PC-9 (cell line): ENCODE data around the gene MYO5A. TPM values are rescaled to one million over a fixed set of nuclear protein-coding genes. Genes with fewer than 3 reads are reported as not detected.

Experiments used
- BruUV-seq: library from RNA; stranded (reverse); fragments of 400-500 nt; replicated peaks from 2 replicates; lab custom pipeline; 2021; lab: Mats Ljungman, UMichigan
- CTCF ChIA-PET: fragments of 300-600 bp; sonication (Branson Sonifier 250); formaldehyde crosslinking; loops from one replicate; lab custom pipeline; 2022; ENCODE audit warnings: antibody characterized with exemption; lab: Charles Lee
- POLR2A ChIA-PET: fragments of 300-600 bp; sonication (Branson Sonifier 250); formaldehyde crosslinking; loops from one replicate; lab custom pipeline; 2022; ENCODE audit warnings: antibody characterized with exemption; ENCODE audit not compliant: unreplicated experiment; lab: Charles Lee
- DNase-seq, 2 experiments: peaks; one replicate each; pipeline versions ENCODE4 v3.0.0 to v3.0.0-alpha.2; 2015 to 2022; ENCODE audit warnings: mixed read lengths in 1 of 2
- H2AFZ ChIP-seq: fragments of 200-600 bp; sonication (generic); 2 replicates; pipeline ENCODE4 v1.8.1; 2017; ENCODE audit warnings: antibody characterized with exemption
- H3F3A ChIP-seq: fragments of 200-600 bp; sonication (generic); 2 replicates; pipeline ENCODE4 v1.8.1; 2017; ENCODE audit warnings: antibody characterized with exemption, mild to moderate bottlenecking, low read depth; ENCODE audit not compliant: insufficient read depth
- H3K27ac ChIP-seq: fragments of 200-600 bp; sonication (generic); 2 replicates; pipeline ENCODE4 v1.6.1; 2016; ENCODE audit warnings: mixed run types
- H3K27me3 ChIP-seq: fragments of 200-600 bp; sonication (generic); 2 replicates; pipeline ENCODE4 v1.6.1; 2016; ENCODE audit warnings: low read depth, mixed run types; ENCODE audit not compliant: insufficient read depth
- H3K36me3 ChIP-seq: fragments of 200-600 bp; sonication (generic); 2 replicates; pipeline ENCODE4 v1.6.1; 2016; ENCODE audit warnings: low read depth, mixed run types
- H3K4me1 ChIP-seq: fragments of 200-600 bp; sonication (generic); replicated peaks from 2 replicates; pipeline ENCODE4 v1.6.1; 2016; ENCODE audit warnings: mixed run types; ENCODE audit not compliant: insufficient read depth
- H3K4me2 ChIP-seq: fragments of 200-600 bp; sonication (generic); 2 replicates; pipeline ENCODE4 v1.6.1; 2017; ENCODE audit warnings: mixed run types
- H3K4me3 ChIP-seq: fragments of 200-600 bp; sonication (generic); 2 replicates; pipeline ENCODE4 v1.6.1; 2016; ENCODE audit warnings: mixed run types
- H3K79me2 ChIP-seq: fragments of 200-600 bp; sonication (generic); 2 replicates; pipeline ENCODE4 v1.6.1; 2017; ENCODE audit warnings: low read depth, mixed run types
- H3K9me2 ChIP-seq: fragments of 200-600 bp; sonication (generic); 2 replicates; pipeline ENCODE4 v1.8.1; 2017; ENCODE audit warnings: mild to moderate bottlenecking; ENCODE audit not compliant: insufficient read depth
- H3K9me3 ChIP-seq: fragments of 200-600 bp; sonication (generic); 2 replicates; pipeline ENCODE4 v1.8.1; 2016; ENCODE audit warnings: low read depth; ENCODE audit not compliant: insufficient read depth
- H4K20me1 ChIP-seq: fragments of 200-600 bp; sonication (generic); 2 replicates; pipeline ENCODE4 v1.8.1; 2017; ENCODE audit not compliant: insufficient read depth
- CTCF ChIP-seq: fragments of 200-600 bp; sonication (generic); conservative IDR thresholded peaks from 2 replicates; pipeline ENCODE4 v1.6.1; 2017; ENCODE audit warnings: mixed run types, antibody characterized with exemption, mild to moderate bottlenecking, moderate library complexity
- EZH2 ChIP-seq: fragments of 200-600 bp; sonication (generic); IDR thresholded peaks from 2 replicates; pipeline ENCODE4 v1.8.0; 2017; ENCODE audit warnings: antibody characterized with exemption, low read depth
- intact Hi-C: fragments of 100-400 bp; cut with micrococcal nuclease; formaldehyde crosslinking; loops from one replicate; pipeline ENCODE4 v1.10.0; 2022; ENCODE audit not compliant: unreplicated experiment
- total RNA-seq: library from RNA; stranded (reverse); gene quantifications from 2 replicates; pipeline ENCODE4 v1.2.3, GENCODE V29; 2021

MYO5A gene
- total RNA-seq, 1 experiment from 2014 or later, result 10.7 TPM

GRCh38 chr15:52301265-52301847 is 227.3 kb downstream of the MYO5A start:
- H3K4me3 ChIP-seq, result no peak overlapping the region
- no peaks in the 10 kb centered on the region for H3K9me3 ChIP-seq
- ChIA-PET POLR2A (no interaction called here), CTCF (no interaction called here)
- no peak for DNase-seq
- no peaks in the 10 kb centered on the region for H3F3A ChIP-seq
- no peak overlapping the region for H3K27ac ChIP-seq
- no peaks in the 10 kb centered on the region for H3K79me2 ChIP-seq
- no peak overlapping the region for H3K4me2 ChIP-seq
- no peaks in the 10 kb centered on the region for H3K9me2 ChIP-seq
- H4K20me1 ChIP-seq, result no peaks in the 10 kb centered on the region
- intact Hi-C loops, result no loop called here
- H3K27me3 ChIP-seq, result no peaks in the 10 kb centered on the region
- H2AFZ ChIP-seq, result no peak overlapping the region
- TF ChIP-seq EZH2, result no peak
- no peak for TF ChIP-seq CTCF
- H3K36me3 ChIP-seq, result no peaks in the 10 kb centered on the region
- BruUV-seq, result no TSS peak
- H3K4me1 ChIP-seq, result peaks cover 4% of the 10 kb centered on the region

- H3K4me3 ChIP-seq, result peak within 1 kb of the TSS; percentile 86
- DNase-seq, result peak; percentile 69 to 90
- peak within 1 kb of the TSS; percentile 87 for H2AFZ ChIP-seq
- TF ChIP-seq EZH2, result no peak
- no peak for TF ChIP-seq CTCF
- no peaks in the 10 kb centered on the region for H3F3A ChIP-seq
- H4K20me1 ChIP-seq, result no peaks in the 10 kb centered on the region
- no peaks in the 10 kb centered on the region for H3K9me2 ChIP-seq
- H3K36me3 ChIP-seq, result no peaks in the 10 kb centered on the region
- peak within 1 kb of the TSS; percentile 24; the same call in 1 of the 2 replicates for H3K27ac ChIP-seq
- peak within 1 kb of the TSS; percentile 97 for H3K4me2 ChIP-seq
- BruUV-seq, result no TSS peak
- POLR2A ChIA-PET, result no interaction called here
- no peaks in the 10 kb centered on the region for H3K27me3 ChIP-seq
- intact Hi-C loops, result no loop called here
- H3K79me2 ChIP-seq, result peaks cover 15% of the 10 kb centered on the region
- peaks cover 19% of the 10 kb centered on the region for H3K4me1 ChIP-seq
- CTCF ChIA-PET, result no interaction called here
- no peaks in the 10 kb centered on the region for H3K9me3 ChIP-seq
Measured at GRCh38 chr15:52295421-52296001, 233.2 kb downstream of the MYO5A start, which contains the start of gene MYO5C. TSS of gene MYO5C (minus strand) at chr15:52295804. CDS start at chr15:52295636, 168 bp downstream.

- no peaks in the 10 kb centered on the region for H3K9me2 ChIP-seq
- H3K4me2 ChIP-seq, result peak overlapping the region; percentile 97
- H2AFZ ChIP-seq, result peak overlapping the region; percentile 87
- H4K20me1 ChIP-seq, result no peaks in the 10 kb centered on the region
- intact Hi-C loops, result no loop called here
- ChIA-PET CTCF (interaction anchor here (1.0 kb wide), 1 partner anchor 33 kb away, joined by 3 read pairs; no protein-coding TSS in a partner anchor), POLR2A (no interaction called here)
- H3K4me3 ChIP-seq, result peak overlapping the region; percentile 86
- no peaks in the 10 kb centered on the region for H3K36me3 ChIP-seq
- peaks cover 25% of the 10 kb centered on the region for H3K4me1 ChIP-seq
- H3K27me3 ChIP-seq, result no peaks in the 10 kb centered on the region
- TSS peak; percentile 47 for BruUV-seq
- DNase-seq, result no peak
- H3K79me2 ChIP-seq, result peaks cover 16% of the 10 kb centered on the region
- H3K9me3 ChIP-seq, result no peaks in the 10 kb centered on the region
- TF ChIP-seq CTCF (no peak), EZH2 (no peak)
- H3F3A ChIP-seq, result no peaks in the 10 kb centered on the region
- H3K27ac ChIP-seq, result peak overlapping the region; percentile 24; the same call in 1 of the 2 replicates
Measured at GRCh38 chr15:52294881-52295420, 233.7 kb downstream of the MYO5A start.
